ENCODE data around the gene SLC35E2B.

Gene SLC35E2B

DNA sequence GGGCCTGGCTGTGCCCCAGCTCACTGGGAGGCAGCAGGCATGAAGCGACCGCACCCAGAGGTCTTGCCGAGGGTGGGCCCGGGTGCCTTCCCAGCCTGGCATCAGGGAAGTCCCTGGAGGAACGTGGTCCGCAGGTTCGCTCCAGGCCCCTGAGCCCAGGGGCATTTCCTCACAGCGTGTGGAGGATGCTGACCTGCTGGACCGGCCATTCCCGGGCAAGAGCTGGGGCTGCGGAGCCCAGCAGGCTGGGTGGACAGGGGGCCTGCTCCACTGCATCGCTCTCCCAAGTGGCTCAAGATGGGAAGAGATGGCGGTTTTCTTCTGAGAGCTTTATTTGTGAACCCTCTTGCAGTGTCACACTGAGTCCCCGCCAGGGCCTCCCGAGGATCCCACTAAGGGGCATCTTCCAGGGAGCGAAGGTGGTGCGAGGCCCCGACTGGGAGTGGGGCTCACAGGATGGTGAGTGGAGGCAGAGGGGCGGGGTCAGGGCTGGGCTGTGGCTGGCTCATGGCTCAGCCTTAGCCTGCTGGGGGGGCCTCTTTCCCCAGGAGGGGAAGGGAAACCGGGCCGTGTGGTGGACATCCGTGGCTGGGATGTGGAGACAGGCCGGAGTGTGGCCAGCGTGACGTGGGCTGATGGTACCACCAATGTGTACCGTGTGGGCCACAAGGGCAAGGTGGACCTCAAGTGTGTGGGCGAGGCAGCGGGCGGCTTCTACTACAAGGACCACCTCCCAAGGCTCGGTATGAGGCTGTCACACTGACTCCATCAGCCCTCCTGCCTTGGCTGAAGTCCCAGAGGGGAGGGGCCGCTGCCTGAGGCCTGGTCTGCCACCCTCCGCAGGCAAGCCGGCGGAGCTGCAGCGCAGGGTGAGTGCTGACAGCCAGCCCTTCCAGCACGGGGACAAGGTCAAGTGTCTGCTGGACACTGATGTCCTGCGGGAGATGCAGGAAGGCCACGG lies 67.9 kb downstream of the SLC35E2B start:
- ATAC-seq: peak; percentile 23; the same call in 2 of the 3 replicates
- TF ChIP-seq ZNF70 (CRISPR knock-in tag; IDR thresholded peaks at IDR 0.05): no peak
- no peak for TF ChIP-seq OSR1 (CRISPR knock-in tag; IDR thresholded peaks at IDR 0.05)
- TF ChIP-seq ZNF8 (CRISPR knock-in tag; IDR thresholded peaks at IDR 0.05): no peak
- no peak for TF ChIP-seq ZC3H10 (CRISPR knock-in tag; IDR thresholded peaks at IDR 0.05)
- TF ChIP-seq ZNF565 (CRISPR knock-in tag; conservative IDR thresholded peaks at IDR 0.05; ENCODE audit: low read depth): no peak
- TF ChIP-seq, protein P1, sequence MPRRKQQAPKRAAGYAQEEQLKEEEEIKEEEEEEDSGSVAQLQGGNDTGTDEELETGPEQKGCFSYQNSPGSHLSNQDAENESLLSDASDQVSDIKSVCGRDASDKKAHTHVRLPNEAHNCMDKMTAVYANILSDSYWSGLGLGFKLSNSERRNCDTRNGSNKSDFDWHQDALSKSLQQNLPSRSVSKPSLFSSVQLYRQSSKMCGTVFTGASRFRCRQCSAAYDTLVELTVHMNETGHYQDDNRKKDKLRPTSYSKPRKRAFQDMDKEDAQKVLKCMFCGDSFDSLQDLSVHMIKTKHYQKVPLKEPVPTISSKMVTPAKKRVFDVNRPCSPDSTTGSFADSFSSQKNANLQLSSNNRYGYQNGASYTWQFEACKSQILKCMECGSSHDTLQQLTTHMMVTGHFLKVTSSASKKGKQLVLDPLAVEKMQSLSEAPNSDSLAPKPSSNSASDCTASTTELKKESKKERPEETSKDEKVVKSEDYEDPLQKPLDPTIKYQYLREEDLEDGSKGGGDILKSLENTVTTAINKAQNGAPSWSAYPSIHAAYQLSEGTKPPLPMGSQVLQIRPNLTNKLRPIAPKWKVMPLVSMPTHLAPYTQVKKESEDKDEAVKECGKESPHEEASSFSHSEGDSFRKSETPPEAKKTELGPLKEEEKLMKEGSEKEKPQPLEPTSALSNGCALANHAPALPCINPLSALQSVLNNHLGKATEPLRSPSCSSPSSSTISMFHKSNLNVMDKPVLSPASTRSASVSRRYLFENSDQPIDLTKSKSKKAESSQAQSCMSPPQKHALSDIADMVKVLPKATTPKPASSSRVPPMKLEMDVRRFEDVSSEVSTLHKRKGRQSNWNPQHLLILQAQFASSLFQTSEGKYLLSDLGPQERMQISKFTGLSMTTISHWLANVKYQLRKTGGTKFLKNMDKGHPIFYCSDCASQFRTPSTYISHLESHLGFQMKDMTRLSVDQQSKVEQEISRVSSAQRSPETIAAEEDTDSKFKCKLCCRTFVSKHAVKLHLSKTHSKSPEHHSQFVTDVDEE (CRISPR knock-in tag; IDR thresholded peaks at IDR 0.05): no peak
- TF ChIP-seq CSDC2 (CRISPR knock-in tag; IDR thresholded peaks at IDR 0.05): no peak
- TF ChIP-seq, protein P2, sequence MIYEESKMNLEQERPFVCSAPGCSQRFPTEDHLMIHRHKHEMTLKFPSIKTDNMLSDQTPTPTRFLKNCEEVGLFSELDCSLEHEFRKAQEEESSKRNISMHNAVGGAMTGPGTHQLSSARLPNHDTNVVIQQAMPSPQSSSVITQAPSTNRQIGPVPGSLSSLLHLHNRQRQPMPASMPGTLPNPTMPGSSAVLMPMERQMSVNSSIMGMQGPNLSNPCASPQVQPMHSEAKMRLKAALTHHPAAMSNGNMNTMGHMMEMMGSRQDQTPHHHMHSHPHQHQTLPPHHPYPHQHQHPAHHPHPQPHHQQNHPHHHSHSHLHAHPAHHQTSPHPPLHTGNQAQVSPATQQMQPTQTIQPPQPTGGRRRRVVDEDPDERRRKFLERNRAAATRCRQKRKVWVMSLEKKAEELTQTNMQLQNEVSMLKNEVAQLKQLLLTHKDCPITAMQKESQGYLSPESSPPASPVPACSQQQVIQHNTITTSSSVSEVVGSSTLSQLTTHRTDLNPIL (CRISPR knock-in tag; IDR thresholded peaks at IDR 0.05; ENCODE audit: low read depth): no peak
- no peak for TF ChIP-seq BACH2 (CRISPR knock-in tag; IDR thresholded peaks at IDR 0.05; ENCODE audit: borderline replicate concordance)
- no peak for TF ChIP-seq TOX (CRISPR knock-in tag; IDR thresholded peaks at IDR 0.05; ENCODE audit: borderline replicate concordance)
- no peak for TF ChIP-seq ZFP30 (CRISPR knock-in tag; IDR thresholded peaks at IDR 0.05)
- TF ChIP-seq SNAI2 (CRISPR knock-in tag; IDR thresholded peaks at IDR 0.05): no peak
- TF ChIP-seq ARNTL (CRISPR knock-in tag; IDR thresholded peaks at IDR 0.05; ENCODE audit: borderline replicate concordance, low read depth): no peak
- TF ChIP-seq, protein P3, sequence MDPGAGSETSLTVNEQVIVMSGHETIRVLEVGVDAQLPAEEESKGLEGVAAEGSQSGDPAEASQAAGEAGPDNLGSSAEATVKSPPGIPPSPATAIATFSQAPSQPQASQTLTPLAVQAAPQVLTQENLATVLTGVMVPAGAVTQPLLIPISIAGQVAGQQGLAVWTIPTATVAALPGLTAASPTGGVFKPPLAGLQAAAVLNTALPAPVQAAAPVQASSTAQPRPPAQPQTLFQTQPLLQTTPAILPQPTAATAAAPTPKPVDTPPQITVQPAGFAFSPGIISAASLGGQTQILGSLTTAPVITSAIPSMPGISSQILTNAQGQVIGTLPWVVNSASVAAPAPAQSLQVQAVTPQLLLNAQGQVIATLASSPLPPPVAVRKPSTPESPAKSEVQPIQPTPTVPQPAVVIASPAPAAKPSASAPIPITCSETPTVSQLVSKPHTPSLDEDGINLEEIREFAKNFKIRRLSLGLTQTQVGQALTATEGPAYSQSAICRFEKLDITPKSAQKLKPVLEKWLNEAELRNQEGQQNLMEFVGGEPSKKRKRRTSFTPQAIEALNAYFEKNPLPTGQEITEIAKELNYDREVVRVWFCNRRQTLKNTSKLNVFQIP (CRISPR knock-in tag; IDR thresholded peaks at IDR 0.05; ENCODE audit: borderline replicate concordance, low read depth): no peak
- TF ChIP-seq RARB (CRISPR knock-in tag; IDR thresholded peaks at IDR 0.05): no peak
- no peak for TF ChIP-seq ESRRG (CRISPR knock-in tag; IDR thresholded peaks at IDR 0.05)
- TF ChIP-seq ZFP3 (CRISPR knock-in tag; IDR thresholded peaks at IDR 0.05): no peak
- TF ChIP-seq, protein P4, sequence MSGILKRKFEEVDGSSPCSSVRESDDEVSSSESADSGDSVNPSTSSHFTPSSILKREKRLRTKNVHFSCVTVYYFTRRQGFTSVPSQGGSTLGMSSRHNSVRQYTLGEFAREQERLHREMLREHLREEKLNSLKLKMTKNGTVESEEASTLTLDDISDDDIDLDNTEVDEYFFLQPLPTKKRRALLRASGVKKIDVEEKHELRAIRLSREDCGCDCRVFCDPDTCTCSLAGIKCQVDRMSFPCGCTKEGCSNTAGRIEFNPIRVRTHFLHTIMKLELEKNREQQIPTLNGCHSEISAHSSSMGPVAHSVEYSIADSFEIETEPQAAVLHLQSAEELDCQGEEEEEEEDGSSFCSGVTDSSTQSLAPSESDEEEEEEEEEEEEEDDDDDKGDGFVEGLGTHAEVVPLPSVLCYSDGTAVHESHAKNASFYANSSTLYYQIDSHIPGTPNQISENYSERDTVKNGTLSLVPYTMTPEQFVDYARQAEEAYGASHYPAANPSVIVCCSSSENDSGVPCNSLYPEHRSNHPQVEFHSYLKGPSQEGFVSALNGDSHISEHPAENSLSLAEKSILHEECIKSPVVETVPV (CRISPR knock-in tag; IDR thresholded peaks at IDR 0.05): no peak

DNA sequence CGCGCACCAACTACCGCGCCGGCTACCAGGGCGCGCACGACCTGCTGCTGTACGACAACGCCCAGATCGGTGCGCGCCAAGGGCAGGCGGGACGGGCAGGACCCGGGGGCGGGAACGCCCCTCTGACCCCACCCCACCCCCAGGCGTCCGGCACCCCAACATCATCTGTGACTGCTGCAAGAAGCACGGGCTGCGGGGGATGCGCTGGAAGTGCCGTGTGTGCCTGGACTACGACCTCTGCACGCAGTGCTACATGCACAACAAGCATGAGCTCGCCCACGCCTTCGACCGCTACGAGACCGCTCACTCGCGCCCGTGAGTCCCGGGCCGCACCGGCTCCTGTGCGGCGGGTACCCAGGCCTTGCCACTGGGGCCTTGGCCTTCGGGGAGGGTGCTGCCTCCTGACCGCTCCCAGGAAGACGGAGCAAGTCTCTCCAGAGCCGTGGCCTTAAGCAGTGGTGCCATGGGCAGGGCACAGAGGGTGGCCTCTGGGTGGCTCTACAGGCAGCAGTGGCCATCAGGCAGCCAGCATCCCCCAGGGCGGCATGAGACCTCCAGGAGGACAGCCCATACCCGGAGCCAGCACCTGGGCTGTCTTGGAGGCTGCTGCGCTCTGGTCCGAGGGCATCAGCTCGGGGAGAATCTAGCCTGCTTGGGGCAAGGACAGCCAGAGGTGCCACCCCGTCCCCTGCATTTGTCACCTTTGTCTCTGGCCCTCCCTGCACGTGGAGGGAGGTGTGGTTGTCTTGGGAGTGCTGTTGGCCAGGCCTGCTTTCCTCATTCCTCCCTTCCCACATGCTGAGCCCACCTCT lies 68.8 kb downstream of the SLC35E2B start:
- no peak for TF ChIP-seq ZNF565 (CRISPR knock-in tag; conservative IDR thresholded peaks at IDR 0.05; ENCODE audit: low read depth)
- TF ChIP-seq, protein P5, sequence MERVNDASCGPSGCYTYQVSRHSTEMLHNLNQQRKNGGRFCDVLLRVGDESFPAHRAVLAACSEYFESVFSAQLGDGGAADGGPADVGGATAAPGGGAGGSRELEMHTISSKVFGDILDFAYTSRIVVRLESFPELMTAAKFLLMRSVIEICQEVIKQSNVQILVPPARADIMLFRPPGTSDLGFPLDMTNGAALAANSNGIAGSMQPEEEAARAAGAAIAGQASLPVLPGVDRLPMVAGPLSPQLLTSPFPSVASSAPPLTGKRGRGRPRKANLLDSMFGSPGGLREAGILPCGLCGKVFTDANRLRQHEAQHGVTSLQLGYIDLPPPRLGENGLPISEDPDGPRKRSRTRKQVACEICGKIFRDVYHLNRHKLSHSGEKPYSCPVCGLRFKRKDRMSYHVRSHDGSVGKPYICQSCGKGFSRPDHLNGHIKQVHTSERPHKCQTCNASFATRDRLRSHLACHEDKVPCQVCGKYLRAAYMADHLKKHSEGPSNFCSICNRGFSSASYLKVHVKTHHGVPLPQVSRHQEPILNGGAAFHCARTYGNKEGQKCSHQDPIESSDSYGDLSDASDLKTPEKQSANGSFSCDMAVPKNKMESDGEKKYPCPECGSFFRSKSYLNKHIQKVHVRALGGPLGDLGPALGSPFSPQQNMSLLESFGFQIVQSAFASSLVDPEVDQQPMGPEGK (CRISPR knock-in tag; IDR thresholded peaks at IDR 0.05; ENCODE audit: borderline replicate concordance): no peak
- TF ChIP-seq, protein P3 (CRISPR knock-in tag; IDR thresholded peaks at IDR 0.05; ENCODE audit: borderline replicate concordance, low read depth): no peak
- no peak for TF ChIP-seq BACH2 (CRISPR knock-in tag; IDR thresholded peaks at IDR 0.05; ENCODE audit: borderline replicate concordance)
- no peak for TF ChIP-seq GLIS3 (CRISPR knock-in tag; IDR thresholded peaks at IDR 0.05)
- TF ChIP-seq TOX (CRISPR knock-in tag; IDR thresholded peaks at IDR 0.05; ENCODE audit: borderline replicate concordance): no peak
- ATAC-seq: no peak

Measured in SK-N-SH treated with all-trans-retinoic acid at 6 μM for 48 hours (cell line).